Anterior cingulate cortex (tissue), 58 donors: ENCODE results near the gene AQP1.

Source experiments
- DNase-seq, 58 donors: peaks; one replicate each; lab custom pipeline; 2025; lab: John Stamatoyannopoulos, UW

The AQP1 gene

GRCh38 chr7:30905078-30906012, 6.3 kb upstream of the AQP1 start:
- DNase-seq: no peak

GRCh38 chr7:30906014-30906413, 5.6 kb upstream of the AQP1 start:
- DNase-seq: no peak

DNA sequence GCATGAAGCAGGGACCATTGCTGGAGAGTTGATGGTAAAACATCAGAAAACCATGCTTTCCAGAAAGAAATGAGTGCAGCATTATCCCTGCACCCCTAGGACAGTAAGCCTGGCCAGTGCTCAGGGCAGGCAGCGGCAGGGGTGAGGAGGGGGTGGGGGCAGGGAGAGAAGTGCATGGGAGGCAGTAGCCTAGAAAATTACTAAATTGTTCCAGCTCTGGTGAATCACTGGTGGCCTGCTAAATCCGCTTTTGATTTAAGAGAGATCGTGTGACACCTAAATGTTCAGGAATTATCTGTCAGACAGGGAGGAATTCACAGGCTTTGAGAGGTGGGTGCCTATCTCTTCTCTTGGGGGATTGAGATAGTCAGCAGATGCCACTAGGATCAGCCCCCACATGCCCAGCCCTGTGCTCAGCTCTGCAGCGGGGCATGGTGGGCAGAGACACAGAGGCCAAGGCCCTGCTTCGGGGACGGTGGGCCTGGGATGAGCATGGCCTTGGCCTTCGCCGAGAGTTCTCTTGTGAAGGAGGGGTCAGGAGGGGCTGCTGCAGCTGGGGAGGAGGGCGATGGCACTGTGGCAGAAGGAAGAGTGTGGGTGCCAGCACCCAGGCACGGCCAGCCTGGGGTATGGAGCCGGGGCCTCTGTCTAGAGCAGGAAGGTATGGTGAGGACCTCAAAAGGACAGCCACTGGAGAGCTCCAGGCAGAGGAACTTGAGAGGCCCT, 5.0 kb upstream of the AQP1 start:
- DNase-seq: peak in 1 of 58 donors; percentile 24

DNA sequence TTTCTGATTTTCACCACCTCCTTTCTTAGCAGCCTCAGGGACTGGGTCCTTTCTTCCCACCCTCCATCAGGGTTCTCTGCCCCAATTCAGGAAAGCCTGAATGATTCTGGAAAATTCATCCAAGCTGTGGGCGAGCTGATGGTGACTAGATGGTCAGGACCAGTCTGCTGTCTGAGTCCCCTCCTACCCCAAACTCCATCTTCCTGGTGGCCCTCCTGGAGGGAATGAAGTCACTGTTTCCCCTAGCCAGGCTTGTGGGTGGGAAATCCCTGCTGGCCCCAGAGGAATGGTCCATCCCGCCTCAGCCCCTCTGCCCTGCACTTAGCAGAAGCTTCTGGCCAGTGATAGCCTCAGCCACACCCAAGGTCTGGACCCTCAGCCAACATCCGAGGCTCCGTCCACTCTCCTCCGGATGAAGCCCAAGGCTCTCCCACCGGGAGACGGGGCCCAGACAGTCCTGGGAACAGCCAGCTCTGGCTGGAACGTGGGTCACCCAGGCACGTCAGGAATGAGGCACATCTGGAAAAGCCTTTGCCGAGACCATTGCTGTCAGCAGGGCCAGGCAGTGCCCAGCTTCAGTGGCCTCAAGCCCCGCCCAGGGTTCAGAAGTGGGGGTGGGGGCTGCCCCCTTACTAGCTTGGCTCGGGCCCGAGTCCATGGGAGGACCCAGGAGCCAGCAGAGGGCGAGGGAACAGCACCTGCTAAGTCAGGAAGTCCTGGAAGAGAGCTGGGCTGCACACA, 4.0 kb upstream of the AQP1 start:
- no peak for DNase-seq

DNA sequence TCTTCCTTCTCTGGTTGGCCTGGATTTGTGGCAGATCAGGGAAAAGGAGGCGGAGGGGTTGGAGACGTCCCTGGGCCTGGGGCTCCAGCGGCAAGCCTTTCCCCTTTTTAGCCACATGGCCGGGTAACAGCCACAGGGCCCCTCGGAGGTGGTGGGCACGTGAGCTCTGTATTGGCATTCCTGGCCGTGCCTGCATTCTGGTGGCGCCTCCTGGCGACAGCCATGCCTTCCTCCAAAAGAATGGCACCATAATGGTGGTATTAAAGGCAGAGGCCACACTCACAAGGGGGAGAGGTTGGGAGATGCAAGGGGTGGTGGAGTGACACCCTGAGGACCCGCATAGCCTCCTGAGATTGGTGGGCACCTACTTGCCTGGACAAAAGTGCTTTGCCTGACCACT, 3.0 kb upstream of the AQP1 start:
- peak in 5 of 58 donors; percentile 10 to 22 (median 13) for DNase-seq

DNA sequence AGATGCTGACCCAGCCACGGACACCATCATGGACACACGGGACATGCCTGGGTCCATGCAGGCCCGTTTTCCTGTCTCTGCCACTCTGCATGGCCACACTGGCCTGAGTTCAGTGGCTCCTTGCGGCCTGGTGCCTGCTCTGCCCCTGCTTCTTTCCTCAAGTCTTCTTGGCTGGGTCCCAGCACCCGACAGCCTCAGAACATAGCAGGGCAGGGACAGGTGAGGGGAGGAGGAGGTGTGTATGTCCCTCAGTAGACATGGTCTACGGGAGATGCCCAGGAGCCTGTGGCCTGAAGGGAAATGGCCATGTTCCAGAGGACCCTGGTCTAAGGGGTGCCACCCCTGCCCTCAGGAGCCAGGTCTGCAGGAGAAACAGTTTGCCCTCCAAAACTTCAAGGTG, 2.2 kb upstream of the AQP1 start:
- no peak for DNase-seq

GRCh38 chr7:30910411-30911073, 1.1 kb upstream of the AQP1 start:
- no peak for DNase-seq

GRCh38 chr7:30911133-30911532, 520 bp upstream of the AQP1 start:
- DNase-seq: no peak

GRCh38 chr7:30912021-30912730, 523 bp downstream of the AQP1 start:
- peak in 8 of 58 donors; percentile 13 to 51 (median 24) for DNase-seq

GRCh38 chr7:30912731-30912985, 1.0 kb downstream of the AQP1 start:
- no peak for DNase-seq

GRCh38 chr7:30912986-30913811, 1.5 kb downstream of the AQP1 start:
- no peak for DNase-seq

GRCh38 chr7:30913821-30914515, 2.3 kb downstream of the AQP1 start:
- DNase-seq: no peak

GRCh38 chr7:30914596-30914995, 2.9 kb downstream of the AQP1 start:
- no peak for DNase-seq

GRCh38 chr7:30915005-30915601, 3.5 kb downstream of the AQP1 start:
- no peak for DNase-seq

- no peak for DNase-seq
Observed at GRCh38 chr7:30915751-30916150, 4.1 kb downstream of the AQP1 start.

GRCh38 chr7:30916255-30916654, 4.6 kb downstream of the AQP1 start:
- no peak for DNase-seq

DNA sequence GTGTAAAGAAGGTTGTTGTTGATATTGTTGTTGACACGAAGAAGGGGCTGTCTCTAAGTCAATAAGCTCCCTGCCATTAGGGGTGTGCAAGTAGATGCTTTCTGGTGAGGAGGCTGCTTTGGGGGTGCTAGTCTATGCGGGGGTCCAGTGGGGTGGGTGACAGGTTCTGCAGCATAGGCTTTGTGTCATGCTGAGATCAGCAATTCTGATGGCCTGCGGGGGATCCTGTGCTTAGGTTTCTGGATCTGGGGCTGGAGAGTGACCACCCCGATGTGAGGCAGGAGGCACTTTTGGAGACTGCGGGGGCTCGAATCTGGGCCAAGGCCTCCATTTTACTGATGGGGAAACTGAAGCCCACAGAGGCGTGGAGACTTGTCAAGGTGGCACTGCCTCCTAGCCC, 5.1 kb downstream of the AQP1 start:
- no peak for DNase-seq

GRCh38 chr7:30917216-30917893, 5.7 kb downstream of the AQP1 start:
- DNase-seq: no peak
